Measurements from ENCODE around the gene ETFA. TPM values are rescaled to one million over a fixed set of nuclear protein-coding genes. Genes with fewer than 3 reads are reported as not detected.

Gene ETFA
- total and polyA plus RNA-seq, 2 of the 8 experiments (the other 6 are each of a cell fraction or from before 2014, with no cell fraction given) = 60.9 to 90.0 TPM

DNA sequence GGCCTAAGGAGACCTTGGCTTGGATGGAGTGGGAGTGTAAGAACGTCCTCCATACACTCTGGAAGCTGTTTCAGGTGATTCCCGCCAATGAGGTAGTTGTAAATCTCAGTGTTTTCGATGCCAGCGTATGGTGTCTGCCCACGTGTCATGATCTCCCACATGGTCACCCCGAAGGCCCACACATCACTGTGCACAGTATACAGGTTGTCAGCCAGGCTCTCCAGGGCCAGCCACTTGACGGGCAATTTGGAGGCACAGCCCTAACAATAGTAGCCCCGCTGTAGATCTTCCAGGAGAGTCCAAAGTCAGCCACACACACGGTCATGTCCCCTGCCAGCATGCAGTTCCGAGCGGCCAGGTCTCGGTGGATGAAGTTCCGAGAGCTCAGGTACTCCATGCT, 51.9 kb downstream of the ETFA start (continued):
- TF ChIP-seq ZNF274 (IDR thresholded peaks at IDR 0.05; ENCODE audit: borderline replicate concordance, extremely low read depth, low read length) = no peak
- TF ChIP-seq KDM5A (IDR thresholded peaks at IDR 0.05; ENCODE audit: low read length) = no peak
- TF ChIP-seq SRF (IDR thresholded peaks at IDR 0.05; ENCODE audit: low read depth, low read length) = no peak

Data from H1 (cell line).